Measurements from ENCODE around the gene ERG.
A peak's percentile ranks its signal among the peaks of the same experiment; 100 is the strongest.

The ERG gene

GRCh38 chr21:38356883-38357625 is 141.2 kb downstream of the ERG start:
- no peak for DNase-seq (ENCODE audit: low read depth)

GRCh38 chr21:38355992-38356781 is 142.1 kb downstream of the ERG start:
- peak; percentile 16 for DNase-seq (ENCODE audit: low read depth)

- DNase-seq (ENCODE audit: low read depth), result no peak
Measured at GRCh38 chr21:38355353-38355752, 142.9 kb downstream of the ERG start.

DNA sequence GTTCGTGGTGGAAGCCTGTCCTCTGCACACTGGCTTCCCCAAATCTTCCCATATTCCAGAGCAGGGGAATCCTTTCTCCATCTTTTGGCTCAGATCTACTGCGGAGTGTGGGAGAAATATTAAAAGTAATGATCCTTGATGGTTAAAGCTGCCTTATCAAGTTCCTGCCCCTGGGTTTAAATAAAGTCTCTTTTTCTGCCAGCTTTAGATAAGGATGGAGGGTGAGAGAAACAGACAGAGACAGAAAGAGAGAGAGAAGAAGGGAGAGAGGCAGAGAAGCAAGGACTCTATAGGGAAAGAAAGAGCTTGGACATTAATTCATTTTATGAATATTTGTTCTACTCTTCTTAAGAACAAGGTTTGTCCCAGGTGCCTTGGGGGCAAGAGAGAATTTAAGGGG is 143.5 kb downstream of the ERG start:
- no peak for DNase-seq (ENCODE audit: low read depth)

DNA sequence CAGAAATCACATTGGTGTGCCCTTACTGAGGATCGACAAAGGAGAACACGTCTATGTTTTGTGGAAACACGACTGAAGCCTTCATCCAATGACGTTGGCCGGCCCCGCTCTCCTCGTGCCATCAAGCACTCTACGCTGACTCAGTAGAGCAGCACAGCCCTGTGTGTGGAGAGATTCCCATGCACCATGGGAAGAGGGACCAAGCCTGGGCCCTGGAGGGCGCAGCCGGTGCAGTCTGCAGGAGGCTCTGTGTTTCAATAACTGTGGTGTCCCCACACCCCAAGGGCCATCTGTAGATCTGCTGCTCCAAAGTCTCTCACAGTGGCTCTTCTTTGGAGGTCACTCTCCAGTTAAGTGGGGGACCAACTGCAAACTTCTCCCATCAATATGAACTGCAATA is 144.0 kb downstream of the ERG start:
- no peak for DNase-seq (ENCODE audit: low read depth)

DNA sequence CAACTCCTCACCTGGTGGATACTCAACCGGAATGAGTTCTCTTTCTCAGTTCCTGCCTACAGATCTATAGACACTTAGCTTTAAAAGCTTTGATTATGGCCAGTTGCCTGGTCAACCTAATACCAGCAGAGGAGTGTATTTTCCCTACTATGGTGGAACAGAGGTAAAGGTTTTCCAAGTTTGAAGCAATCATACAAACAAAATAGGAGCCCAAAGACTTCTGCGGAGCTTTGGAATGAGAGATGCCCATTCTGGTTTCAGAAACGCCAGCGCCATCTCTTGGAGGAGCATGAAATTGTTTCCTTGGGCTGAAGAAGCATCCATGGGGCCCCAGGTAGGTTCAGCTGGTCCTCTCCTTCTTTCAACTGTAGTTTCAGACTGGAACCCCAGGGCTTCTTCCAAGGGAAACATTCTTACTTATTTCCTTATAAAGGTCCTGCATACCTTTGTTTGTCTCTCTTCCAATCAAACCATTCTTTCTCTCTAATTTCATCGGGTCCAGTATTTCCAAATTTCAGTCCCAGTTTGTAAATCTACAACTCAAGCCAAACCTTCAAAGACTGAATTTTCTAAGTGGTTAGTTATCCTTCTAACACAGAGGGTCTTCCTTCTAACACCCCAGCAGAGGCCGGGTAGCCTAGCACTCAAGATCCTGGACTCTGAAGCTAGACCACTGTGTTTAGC is 145.6 kb downstream of the ERG start:
- peak; percentile 38 for DNase-seq (ENCODE audit: low read depth)

- peak; percentile 61 for DNase-seq (ENCODE audit: low read depth)
Measured at GRCh38 chr21:38351961-38352521, 146.2 kb downstream of the ERG start.

DNA sequence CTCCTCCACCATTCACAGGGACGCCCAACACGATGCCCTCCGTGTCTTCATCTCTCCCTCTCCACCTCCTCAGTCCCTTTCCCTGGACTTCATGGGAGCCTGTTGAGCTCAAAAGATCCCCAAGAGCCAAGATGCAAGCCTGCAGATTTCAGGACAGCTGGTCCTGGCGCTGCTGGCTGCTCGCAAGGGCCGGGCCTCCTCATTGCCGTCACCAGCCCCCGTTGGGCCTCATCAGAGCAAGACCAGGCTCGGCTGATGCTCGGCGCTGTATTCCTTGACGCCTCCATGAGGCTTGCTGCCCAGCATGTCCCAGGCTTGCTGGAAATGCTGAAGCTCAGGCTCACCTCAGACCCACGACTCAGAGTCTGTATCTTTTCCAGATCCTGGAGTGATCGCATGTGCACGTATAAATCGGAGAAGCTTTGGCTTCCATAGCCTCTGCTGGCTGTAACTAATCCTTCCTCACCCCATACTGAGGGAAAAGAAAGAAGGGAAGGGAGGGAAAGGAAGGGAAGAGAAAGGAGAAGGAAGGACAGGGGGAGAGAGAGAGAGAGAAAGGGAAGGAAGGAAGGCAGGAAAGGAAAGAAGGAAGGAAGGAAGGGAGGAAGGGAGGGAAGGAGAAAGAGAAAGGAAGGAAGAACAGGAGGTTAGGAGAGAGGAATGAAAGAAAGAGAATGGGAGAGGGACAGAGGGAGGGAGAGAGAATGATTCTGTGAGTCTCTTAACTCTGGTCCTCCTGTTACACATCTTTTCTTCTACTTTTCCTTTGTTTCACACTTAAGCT is 146.9 kb downstream of the ERG start:
- DNase-seq (ENCODE audit: low read depth), result no peak

DNA sequence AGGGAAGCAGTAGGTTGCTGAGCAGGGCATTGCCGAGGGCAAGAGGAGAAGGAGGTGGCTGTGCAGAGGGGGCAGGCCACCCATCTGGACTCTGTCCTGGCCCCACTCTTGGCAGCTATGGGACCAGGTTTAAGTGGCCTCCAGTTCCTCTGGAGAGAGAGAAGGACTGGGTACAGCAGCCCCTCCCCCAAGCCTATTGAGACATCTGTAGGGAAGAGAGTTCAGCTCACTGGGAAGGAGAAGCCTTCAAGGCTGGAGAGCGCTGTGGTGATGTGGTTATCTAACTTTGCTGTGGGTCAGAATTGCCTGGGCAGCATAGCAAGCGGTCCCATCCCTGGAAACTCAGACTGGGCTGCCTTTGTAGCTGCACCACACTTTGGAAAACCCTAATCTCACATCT is 147.6 kb downstream of the ERG start:
- DNase-seq (ENCODE audit: low read depth), result no peak

DNA sequence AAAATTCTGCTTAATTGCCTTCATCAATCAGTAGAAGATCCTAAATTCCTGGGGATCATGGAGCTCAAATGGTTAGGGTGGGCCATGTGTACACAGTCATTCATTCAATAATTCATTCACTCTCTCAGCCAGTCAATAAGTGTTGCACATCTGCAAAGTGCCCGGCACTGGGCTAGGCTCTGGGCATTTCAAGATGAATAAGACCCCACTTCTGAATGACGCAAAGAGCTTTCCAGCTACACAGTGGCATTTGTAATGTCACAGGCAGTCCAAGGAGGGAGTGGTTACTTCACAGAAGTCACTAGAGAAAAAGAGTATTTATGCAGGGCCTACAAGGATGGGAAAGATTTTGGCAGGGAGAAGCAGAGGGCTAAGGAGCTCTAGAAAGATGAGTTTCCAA is 148.3 kb downstream of the ERG start:
- DNase-seq (ENCODE audit: low read depth), result no peak

- no peak for DNase-seq (ENCODE audit: low read depth)
Measured at GRCh38 chr21:38349111-38349746, 149.0 kb downstream of the ERG start.

DNA sequence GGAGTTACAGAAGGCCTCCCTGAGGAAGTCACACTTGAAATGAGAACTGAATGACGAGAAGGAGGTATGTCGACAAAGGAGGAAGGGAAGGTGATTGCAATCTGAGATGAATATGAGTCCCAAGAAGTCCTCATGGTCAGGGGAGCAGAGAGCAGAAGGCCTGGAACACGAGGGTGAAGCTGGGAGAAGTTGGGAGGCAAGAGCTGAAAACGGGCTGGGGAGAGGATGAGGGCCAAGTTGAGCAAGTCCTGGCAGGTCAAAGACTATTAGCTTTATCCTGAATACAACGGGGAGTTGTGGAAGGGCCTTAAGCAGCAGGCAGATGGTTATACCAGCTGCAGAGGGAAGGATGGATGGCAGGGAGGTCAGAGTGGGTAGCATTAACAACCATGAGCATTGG is 152.0 kb downstream of the ERG start:
- no peak for DNase-seq (ENCODE audit: low read depth)

GRCh38 chr21:38343691-38344090 is 154.6 kb downstream of the ERG start:
- DNase-seq (ENCODE audit: low read depth), result no peak

DNA sequence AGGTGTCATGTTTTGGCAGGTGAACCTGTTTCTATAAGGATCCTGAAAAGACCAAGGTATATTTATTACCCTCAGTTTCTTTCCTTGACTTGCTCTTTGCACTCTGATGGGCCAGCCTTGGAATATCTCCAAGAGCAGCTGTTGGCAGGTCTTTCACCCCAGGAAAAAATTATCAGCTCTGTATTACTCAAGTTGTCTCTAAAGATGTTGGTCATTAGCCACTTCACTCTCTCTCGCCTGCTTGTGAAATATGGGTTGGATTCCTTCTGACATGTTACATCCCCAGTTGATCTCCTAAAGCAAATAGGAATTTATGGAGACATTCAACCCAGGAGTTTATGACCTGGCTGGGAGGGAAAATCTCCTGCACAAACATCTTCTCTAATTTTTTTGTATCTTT is 155.5 kb downstream of the ERG start:
- no peak for DNase-seq (ENCODE audit: low read depth)

DNA sequence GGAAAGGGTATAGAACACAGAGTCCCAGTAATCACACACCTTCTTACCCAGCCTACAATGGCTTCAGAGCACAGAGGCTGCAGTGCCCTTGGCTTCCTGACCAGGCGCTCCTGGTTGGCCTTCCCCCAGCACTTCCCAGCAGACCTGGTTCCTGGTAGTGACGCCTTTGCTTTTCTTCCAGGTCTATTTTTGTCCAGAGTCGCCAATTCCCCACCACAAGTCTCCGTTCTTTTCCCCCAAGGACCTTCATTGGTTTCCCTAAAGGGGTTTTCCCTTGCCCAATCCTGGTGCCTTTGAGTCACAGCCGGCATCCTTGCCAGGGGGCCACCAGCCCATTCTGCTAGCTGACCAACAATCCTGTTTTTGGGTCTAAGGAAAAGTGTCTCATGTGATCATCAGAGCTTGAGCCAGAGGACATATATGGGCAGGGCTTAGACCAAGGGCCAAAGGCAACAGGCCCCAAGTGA is 156.7 kb downstream of the ERG start:
- no peak for DNase-seq (ENCODE audit: low read depth)

GRCh38 chr21:38340131-38340530 is 158.1 kb downstream of the ERG start:
- no peak for DNase-seq (ENCODE audit: low read depth)

- DNase-seq (ENCODE audit: low read depth), result no peak
Measured at GRCh38 chr21:38337793-38338192, 160.5 kb downstream of the ERG start.

- DNase-seq (ENCODE audit: low read depth), result no peak
Measured at GRCh38 chr21:38334866-38335265, 163.4 kb downstream of the ERG start.

GRCh38 chr21:38333301-38334272 is 164.7 kb downstream of the ERG start:
- DNase-seq (ENCODE audit: low read depth), result no peak

GRCh38 chr21:38330666-38331065 is 167.6 kb downstream of the ERG start:
- no peak for DNase-seq (ENCODE audit: low read depth)

All from HS-5 (cell line).